BJ (cell line): ENCODE results near the gene STARD3. TPM values are rescaled to one million over a fixed set of nuclear protein-coding genes. Genes with fewer than 3 reads are reported as not detected.

Experiments used
- CTCF ChIA-PET: fragments of 350-600 bp; formaldehyde crosslinking; extraction: SDS; loops from one replicate; lab custom pipeline; 2021; ENCODE audit warnings: antibody characterized with exemption, inconsistent platforms; lab: Yijun Ruan, JAX
- POLR2A ChIA-PET: fragments of 300-600 bp; sonication (Branson Sonifier 250); formaldehyde crosslinking; extraction: SDS; loops from one replicate; lab custom pipeline; 2021; ENCODE audit warnings: antibody characterized with exemption; lab: Charles Lee
- DNase-seq: peaks from one replicate; pipeline ENCODE4 v3.0.0-alpha.2; 2011; ENCODE audit warnings: low read depth
- H3K27me3 ChIP-seq: 2 replicates; pipeline ENCODE4 v1.6.0; 2011; ENCODE audit warnings: low read length; ENCODE audit not compliant: control insufficient read depth, insufficient read depth
- H3K36me3 ChIP-seq: 2 replicates; pipeline ENCODE4 v1.5.1; 2011; ENCODE audit warnings: low read length; ENCODE audit not compliant: control insufficient read depth, insufficient read depth
- H3K4me3 ChIP-seq: 2 replicates; pipeline ENCODE4 v1.5.1; 2011; ENCODE audit warnings: low read depth, mild to moderate bottlenecking, control low read depth, low read length
- CTCF ChIP-seq: IDR thresholded peaks from 2 replicates; pipeline ENCODE4 v1.5.1; 2011; ENCODE audit warnings: low read depth, mild to moderate bottlenecking, control low read depth, inconsistent platforms, low read length, moderate library complexity; ENCODE audit not compliant: insufficient read depth
- polyA plus RNA-seq: library from polyadenylated mRNA; depleted of rRNA; stranded (reverse); fragments of >200 nt; gene quantifications from 2 replicates; pipeline ENCODE4 v1.2.3, GENCODE V29; 2011

STARD3 gene
- polyA plus RNA-seq, 1 experiment = 93.8 TPM

- CTCF ChIA-PET = interaction anchor here (1.1 to 16.9 kb wide), 4 partner anchors 9 to 41 kb away, joined by 4 to 185 read pairs (median 8); partner anchors contain the start of gene PPP1R1B
- POLR2A ChIA-PET = interaction anchor here (0.6 kb wide), 1 partner anchor 464 kb away, joined by 6 read pairs; the partner anchor contains the start of gene RPL19
- peaks cover 5% of the 10 kb centered on the region for H3K27me3 ChIP-seq
- H3K4me3 ChIP-seq = no peak overlapping the region
- DNase-seq = no peak
- TF ChIP-seq CTCF = no peak
- peaks cover 16% of the 10 kb centered on the region for H3K36me3 ChIP-seq
Measured at GRCh38 chr17:39663688-39664580, 27.0 kb downstream of the STARD3 start.

GRCh38 chr17:39664581-39665561 is 27.9 kb downstream of the STARD3 start, which contains the start of gene TCAP:
Gene TCAP, plus strand, starts transcription at chr17:39665349. Its CDS starts 11 bp downstream, at chr17:39665360.
- POLR2A ChIA-PET = no interaction called here
- TF ChIP-seq CTCF = no peak
- Histone ChIP-seq H3K27me3 (peaks cover 11% of the 10 kb centered on the region), H3K36me3 (peaks cover 16% of the 10 kb centered on the region), H3K4me3 (no peak within 1 kb of the TSS)
- no peak for DNase-seq
- CTCF ChIA-PET = interaction anchor here (1.3 to 16.9 kb wide), 5 partner anchors 8 to 42 kb away, joined by 4 to 185 read pairs (median 11); partner anchors contain the start of genes ERBB2 and PPP1R1B

- DNase-seq = no peak
Measured at GRCh38 chr17:39665642-39666224, 28.8 kb downstream of the STARD3 start.

GRCh38 chr17:39666231-39666600 is 29.3 kb downstream of the STARD3 start:
- no peak for DNase-seq
- H3K27me3 ChIP-seq = peaks cover 19% of the 10 kb centered on the region
- H3K36me3 ChIP-seq = peaks cover 6% of the 10 kb centered on the region
- H3K4me3 ChIP-seq = no peak overlapping the region
- ChIA-PET CTCF (interaction anchor here (1.1 to 16.9 kb wide), 6 partner anchors 9 to 44 kb away, joined by 3 to 185 read pairs (median 6); partner anchors contain the start of genes ERBB2 and PPP1R1B), POLR2A (no interaction called here)
- no peak for TF ChIP-seq CTCF

More at GRCh38 chr17:39665642-39666224, 28.8 kb downstream of the STARD3 start:
- no peak overlapping the region for H3K4me3 ChIP-seq
- H3K36me3 ChIP-seq = peaks cover 10% of the 10 kb centered on the region
- ChIA-PET CTCF (interaction anchor here (1.1 to 16.9 kb wide), 5 partner anchors 10 to 43 kb away, joined by 3 to 185 read pairs (median 7); partner anchors contain the start of genes ERBB2 and PPP1R1B), POLR2A (no interaction called here)
- TF ChIP-seq CTCF = no peak; the same call in 1 of the 2 replicates
- H3K27me3 ChIP-seq = peaks cover 16% of the 10 kb centered on the region
